GM12878 (cell line): ENCODE data around the gene SMIM22. TPM values are rescaled to one million over a fixed set of nuclear protein-coding genes. Genes with fewer than 3 reads are reported as not detected.
A peak's percentile ranks its signal among the peaks of the same experiment; 100 is the strongest.

Experiments
- ATAC-seq: fragments of 200-7000 bp; cut with Tn5 transposase; 3 replicates; pipeline ENCODE4 v1.9.1; 2020; ENCODE audit warnings: mild to moderate bottlenecking, moderate library complexity
- BruUV-seq: library from RNA; stranded (reverse); fragments of 400-500 nt; replicated peaks from 2 replicates; lab custom pipeline; 2021; lab: Mats Ljungman, UMichigan
- CTCF ChIA-PET: fragments of 300-600 bp; sonication (Branson Sonifier 250); formaldehyde crosslinking; extraction: SDS; loops from one replicate; lab custom pipeline; 2021; ENCODE audit warnings: inconsistent platforms; lab: Yijun Ruan, JAX
- POLR2A ChIA-PET: fragments of 350-600 bp; formaldehyde crosslinking; extraction: SDS; loops from one replicate; lab custom pipeline; 2021; ENCODE audit warnings: inconsistent platforms; lab: Charles Lee
- RAD21 ChIA-PET: fragments of 300-600 bp; sonication (Branson Sonifier 250); formaldehyde crosslinking; loops from one replicate; lab custom pipeline; 2023; ENCODE audit warnings: antibody characterized with exemption; ENCODE audit not compliant: unreplicated experiment; lab: Charles Lee
- SMC1A ChIA-PET: fragments of 300-600 bp; sonication (Branson Sonifier 250); formaldehyde crosslinking; loops from one replicate; lab custom pipeline; 2023; ENCODE audit not compliant: unreplicated experiment, uncharacterized antibody; lab: Charles Lee
- DNase-seq: peaks from one replicate; pipeline ENCODE4 v3.0.0-alpha.2; 2011; ENCODE audit warnings: low read depth, low spot score
- FAIRE-seq: peaks from 3 replicates; lab custom pipeline; 2011; peaks lifted over from hg19 to GRCh38; lab: Jason Lieb, UNC
- H2AFZ ChIP-seq: 2 replicates; pipeline ENCODE4 v1.6.0; 2011; ENCODE audit warnings: low read depth, low read length, control low read depth; ENCODE audit not compliant: control insufficient read depth
- H3K27ac ChIP-seq: 2 replicates; pipeline ENCODE4 v1.5.1; 2011; ENCODE audit warnings: control low read depth; ENCODE audit not compliant: control insufficient read depth, insufficient read depth
- H3K27me3 ChIP-seq, 2 experiments: replicated peaks in 1 of 2; 2 replicates each; pipeline versions ENCODE4 v1.6.0 to v1.6.1; 2011; ENCODE audit warnings: low read length in 1 of 2; ENCODE audit not compliant: control insufficient read depth in 2 of 2, insufficient read depth in 2 of 2
- H3K36me3 ChIP-seq, 2 experiments: 2 replicates each; pipeline ENCODE4 v1.5.1; 2011; ENCODE audit warnings: low read length in 1 of 2; ENCODE audit not compliant: control insufficient read depth in 2 of 2, insufficient read depth in 2 of 2
- H3K4me1 ChIP-seq: 2 replicates; pipeline ENCODE4 v1.6.1; 2011; ENCODE audit warnings: mild to moderate bottlenecking, low read length, moderate library complexity, mixed read lengths; ENCODE audit not compliant: control insufficient read depth, insufficient read depth
- H3K4me2 ChIP-seq: 2 replicates; pipeline ENCODE4 v1.6.0; 2011; ENCODE audit warnings: control low read depth; ENCODE audit not compliant: control insufficient read depth, insufficient read depth
- H3K4me3 ChIP-seq: fragments of 200-600 bp; sonication (generic); 2 replicates; pipeline ENCODE4 v1.5.1; 2016
- H3K79me2 ChIP-seq: 2 replicates; pipeline ENCODE4 v1.6.0; 2011; ENCODE audit warnings: low read length; ENCODE audit not compliant: control insufficient read depth, insufficient read depth
- H3K9ac ChIP-seq: 2 replicates; pipeline ENCODE4 v1.8.0; 2011; ENCODE audit warnings: low read length, control low read depth, mixed read lengths; ENCODE audit not compliant: control insufficient read depth, insufficient read depth
- H3K9me3 ChIP-seq: replicated peaks from 3 replicates; pipeline ENCODE4 v1.5.1; 2011; ENCODE audit warnings: mild to moderate bottlenecking, low read length; ENCODE audit not compliant: control insufficient read depth, insufficient read depth
- H4K20me1 ChIP-seq: 2 replicates; pipeline ENCODE4 v1.6.0; 2011; ENCODE audit not compliant: control insufficient read depth, insufficient read depth
- BHLHE40 ChIP-seq, 2 experiments: fragments of 450-650 bp in 1 of 2; IDR thresholded peaks; 2 replicates each; pipeline ENCODE4 v1.6.1; 2011 to 2017; ENCODE audit warnings: low read depth in 2 of 2, borderline replicate concordance in 1 of 2, improper control_type of control experiment in 1 of 2, low read length in 1 of 2, mild to moderate bottlenecking in 1 of 2
- EGR1 ChIP-seq, 2 experiments: IDR thresholded peaks; 1 replicate in 1 of 2; 2 replicates in 1 of 2; pipeline ENCODE4 v1.6.1; 2011 to 2012; ENCODE audit warnings: low read depth in 2 of 2, low read length in 2 of 2, borderline replicate concordance in 1 of 2, mild to moderate bottlenecking in 1 of 2, moderate library complexity in 1 of 2
- PRDM15 ChIP-seq: fragments of 450-650 bp; formaldehyde crosslinking; IDR thresholded peaks from 2 replicates; pipeline ENCODE4 v1.4.0; 2020; ENCODE audit warnings: mild to moderate bottlenecking, moderate library complexity
- ZNF274 ChIP-seq: IDR thresholded peaks from one replicate; pipeline ENCODE4 v1.8.0; 2011; ENCODE audit not compliant: insufficient read length, insufficient read depth
- WGBS: methylation state at CpG from one replicate; pipeline ENCODE4 v1.1.6; 2016; ENCODE audit warnings: low lambda C conversion rate; ENCODE audit not compliant: insufficient replicate concordance, insufficient coverage; ENCODE audit errors: missing lambda C conversion rate; 5-methylcytosine and 5-hydroxymethylcytosine counted together
- in situ Hi-C: fragments of 300-500 bp; cut with MboI; formaldehyde crosslinking; loops from 9 replicates; pipeline ENCODE4 v1.14.3; 2018; ENCODE audit warnings: mixed read lengths
- intact Hi-C: fragments of 100-400 bp; cut with micrococcal nuclease; formaldehyde crosslinking; loops from one replicate; pipeline ENCODE4 v1.14.2; 2022; ENCODE audit not compliant: unreplicated experiment
- polyA plus RNA-seq, 11 experiments: library from polyadenylated mRNA; depleted of rRNA in 4 of 11; unstranded in 6 of 11; stranded (reverse) in 5 of 11; fragments of >200 nt; fragmentation: Nextera tagmentation in 4 of 11; fragmentation: Illumina TruSeq in 1 of 11; extraction: Ambion mirVana in 4 of 11; extraction: Trizol in 1 of 11; gene quantifications; 1 replicate in 1 of 11; 2 replicates in 10 of 11; pipeline versions ENCODE4 v1.2.1 to v1.2.3, GENCODE V29; 2011 to 2016; ENCODE audit warnings: inconsistent platforms in 2 of 11, missing spikeins in 2 of 11, low read depth in 1 of 11
- total RNA-seq, 4 experiments: library from RNA; depleted of rRNA in 3 of 4; stranded (reverse); fragments of >200 nt in 3 of 4; fragmentation: Illumina TruSeq in 1 of 4; extraction: Trizol in 1 of 4; gene quantifications; 2 replicates each; pipeline versions ENCODE4 v1.2.1 to v1.2.3, GENCODE V29; 2013 to 2021
- TF ChIP-seq, protein P1 (sequence below): fragments of 450-650 bp; IDR thresholded peaks from 2 replicates; pipeline ENCODE4 v1.6.1; 2018; ENCODE audit warnings: borderline replicate concordance, mild to moderate bottlenecking; ENCODE audit not compliant: partially characterized antibody

Gene SMIM22
- total and polyA plus RNA-seq, 10 of the 15 experiments (the other 5 are each of a cell fraction or from before 2014, with no cell fraction given), result 0.83 TPM; not detected in 9

DNA sequence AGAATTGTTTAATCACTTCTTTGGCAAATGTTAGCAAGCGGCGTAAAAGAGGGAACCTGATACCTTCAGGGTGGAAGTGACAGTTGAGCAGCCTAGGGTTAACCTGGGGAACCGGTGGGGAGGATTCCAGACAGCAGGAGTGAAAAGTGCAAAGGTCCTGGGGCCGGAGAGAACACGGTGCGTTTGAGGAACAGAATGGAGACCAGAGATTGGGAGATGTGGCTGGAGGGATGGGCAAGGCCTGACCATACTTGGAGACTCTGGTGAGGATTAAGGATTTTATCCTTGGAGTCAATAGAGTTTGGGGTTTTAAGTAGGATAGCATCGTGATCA, 25.9 kb upstream of the SMIM22 start:
- peaks cover 18% of the 10 kb centered on the region for H3K79me2 ChIP-seq
- WGBS, result 63% methylated on average over 7 of the region's 7 CpGs
- BruUV-seq, result no TSS peak
- peaks cover 8% of the 10 kb centered on the region; the same call in 1 of the 2 replicates for H3K4me1 ChIP-seq
- ChIA-PET RAD21 (interaction anchor here (0.6 to 2.0 kb wide), 4 partner anchors 16 to 35 kb away, joined by 3 to 18 read pairs (median 4); partner anchors contain the start of genes ANKS3 and DNAAF8), CTCF (interaction anchor here (1.0 to 1.4 kb wide), 3 partner anchors 31 to 34 kb away, joined by 3 to 7 read pairs (median 3); partner anchors contain the start of genes DNAAF8 and ROGDI), POLR2A (interaction anchor here (1.3 to 2.8 kb wide), 4 partner anchors 22 to 153 kb away, joined by 5 to 15 read pairs (median 8); partner anchors contain the start of genes ANKS3 and DNAAF8), SMC1A (interaction anchor here (0.6 to 3.4 kb wide), 3 partner anchors 35 to 83 kb away, joined by 3 to 15 read pairs (median 3); partner anchors contain the start of genes ANKS3 and DNAAF8)
- no peak for TF ChIP-seq ZNF274
- FAIRE-seq (no peak), DNase-seq (no peak), ATAC-seq (no peak)
- peak overlapping the region; percentile 91 for H3K4me3 ChIP-seq
- in situ Hi-C loops (no loop called here), intact Hi-C loops (loop anchor here (2.0 kb wide), 3 partner anchors 34 to 78 kb away; partner anchors contain the start of genes ANKS3, DNAAF8, GLYR1 and ROGDI)
- peak overlapping the region; percentile 80 for H2AFZ ChIP-seq
- no peaks in the 10 kb centered on the region for H3K27me3 ChIP-seq
- no peaks in the 10 kb centered on the region for H3K9me3 ChIP-seq
- no peaks in the 10 kb centered on the region for H4K20me1 ChIP-seq
- H3K9ac ChIP-seq, result no peak overlapping the region
- no peak overlapping the region for H3K27ac ChIP-seq
- peak overlapping the region; percentile 14 for H3K4me2 ChIP-seq
- no peaks in the 10 kb centered on the region; a peak in 1 of 4 replicates for H3K36me3 ChIP-seq

DNA sequence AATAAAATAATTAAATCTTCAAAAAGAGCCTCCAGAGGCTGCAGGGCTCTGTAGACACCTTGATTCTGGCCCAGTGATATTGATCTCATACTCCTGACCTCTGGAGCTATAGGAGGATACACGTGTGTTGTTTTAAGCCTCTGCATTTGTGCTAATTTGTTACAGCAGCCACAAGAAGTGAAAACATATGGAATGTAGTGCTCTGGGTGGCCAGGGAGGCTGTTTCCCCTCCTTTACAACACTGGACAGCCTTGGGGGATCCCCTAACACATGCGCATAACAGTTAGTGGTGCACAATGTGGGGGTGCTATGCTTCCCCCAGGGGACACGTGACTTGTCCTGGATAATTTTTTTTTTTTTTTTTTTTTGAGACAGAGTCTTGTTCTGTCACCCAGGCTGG, 23.5 kb upstream of the SMIM22 start:
- CTCF ChIA-PET, result no interaction called here
- TF ChIP-seq BHLHE40 (IDR thresholded peaks at IDR 0.05; ENCODE audit: borderline replicate concordance in 1 of 2, low read depth in 2 of 2, low read length in 1 of 2), result peak in 1 of 2 experiments; percentile 37; a peak in 1 of 4 replicates
- TF ChIP-seq EGR1 (IDR thresholded peaks at IDR 0.05; ENCODE audit: borderline replicate concordance in 1 of 2, low read depth in 2 of 2, low read length in 2 of 2), result no peak
- TF ChIP-seq, protein P1, sequence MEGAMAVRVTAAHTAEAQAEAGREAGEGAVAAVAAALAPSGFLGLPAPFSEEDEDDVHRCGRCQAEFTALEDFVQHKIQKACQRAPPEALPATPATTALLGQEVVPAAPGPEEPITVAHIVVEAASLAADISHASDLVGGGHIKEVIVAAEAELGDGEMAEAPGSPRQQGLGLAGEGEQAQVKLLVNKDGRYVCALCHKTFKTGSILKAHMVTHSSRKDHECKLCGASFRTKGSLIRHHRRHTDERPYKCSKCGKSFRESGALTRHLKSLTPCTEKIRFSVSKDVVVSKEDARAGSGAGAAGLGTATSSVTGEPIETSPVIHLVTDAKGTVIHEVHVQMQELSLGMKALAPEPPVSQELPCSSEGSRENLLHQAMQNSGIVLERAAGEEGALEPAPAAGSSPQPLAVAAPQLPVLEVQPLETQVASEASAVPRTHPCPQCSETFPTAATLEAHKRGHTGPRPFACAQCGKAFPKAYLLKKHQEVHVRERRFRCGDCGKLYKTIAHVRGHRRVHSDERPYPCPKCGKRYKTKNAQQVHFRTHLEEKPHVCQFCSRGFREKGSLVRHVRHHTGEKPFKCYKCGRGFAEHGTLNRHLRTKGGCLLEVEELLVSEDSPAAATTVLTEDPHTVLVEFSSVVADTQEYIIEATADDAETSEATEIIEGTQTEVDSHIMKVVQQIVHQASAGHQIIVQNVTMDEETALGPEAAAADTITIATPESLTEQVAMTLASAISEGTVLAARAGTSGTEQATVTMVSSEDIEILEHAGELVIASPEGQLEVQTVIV, result no peak
- TF ChIP-seq PRDM15, result no peak

More for the DNA sequence above, 23.5 kb upstream of the SMIM22 start:
- ChIA-PET SMC1A (no interaction called here), RAD21 (no interaction called here), POLR2A (interaction anchor here (0.7 kb wide), 1 partner anchor 205 kb away, joined by 3 read pairs; no protein-coding TSS in a partner anchor)
- Histone ChIP-seq H3K79me2 (peaks cover 6% of the 10 kb centered on the region), H3K4me3 (no peak overlapping the region), H4K20me1 (no peaks in the 10 kb centered on the region), H3K4me1 (0 out of 2 replicates have a peak, but pooled peaks cover 2% of the 10 kb centered on the region), H2AFZ (no peak overlapping the region), H3K36me3 (no peaks in the 10 kb centered on the region), H3K4me2 (no peak overlapping the region), H3K9me3 (no peaks in the 10 kb centered on the region), H3K27me3 (no peaks in the 10 kb centered on the region), H3K27ac (no peak overlapping the region), H3K9ac (no peak overlapping the region)
- no peak for DNase-seq
- intact Hi-C loops (no loop called here), in situ Hi-C loops (no loop called here)
- ATAC-seq, result no peak
- no peak for FAIRE-seq
- no TSS peak for BruUV-seq
- 23% methylated on average over 3 of the region's 3 CpGs for WGBS
